ENCODE measurements around the gene SATB2.

Gene SATB2

GRCh38 chr2:199488772-199489400 is 31.1 kb upstream of the SATB2 start:
- no peak overlapping the region for H3K4me3 ChIP-seq (ENCODE audit: low read depth, low read length)
- peak; percentile 88 for TF ChIP-seq CTCF (IDR thresholded peaks at IDR 0.05; ENCODE audit: low read depth, low read length)

GRCh38 chr2:199485732-199486335 is 28.1 kb upstream of the SATB2 start:
- TF ChIP-seq CTCF (IDR thresholded peaks at IDR 0.05; ENCODE audit: low read depth, low read length), result peak; percentile 83

GRCh38 chr2:199484927-199485326 is 27.2 kb upstream of the SATB2 start:
- no peak overlapping the region for H3K4me3 ChIP-seq (ENCODE audit: low read depth, low read length)
- no peak; the same call in 1 of the 2 replicates for TF ChIP-seq CTCF (IDR thresholded peaks at IDR 0.05; ENCODE audit: low read depth, low read length)

More at GRCh38 chr2:199485732-199486335, 28.1 kb upstream of the SATB2 start:
- H3K4me3 ChIP-seq (ENCODE audit: low read depth, low read length), result no peak overlapping the region

- no peak for TF ChIP-seq CTCF (IDR thresholded peaks at IDR 0.05; ENCODE audit: low read depth, low read length)
- no peak overlapping the region for H3K4me3 ChIP-seq (ENCODE audit: low read depth, low read length)
Observed at GRCh38 chr2:199480966-199481365, 23.2 kb upstream of the SATB2 start.

- no peak overlapping the region for H3K4me3 ChIP-seq (ENCODE audit: low read depth, low read length)
- TF ChIP-seq CTCF (IDR thresholded peaks at IDR 0.05; ENCODE audit: low read depth, low read length), result no peak
Observed at GRCh38 chr2:199477277-199477834, 19.6 kb upstream of the SATB2 start.

GRCh38 chr2:199471443-199472057 is 13.8 kb upstream of the SATB2 start:
- peak; percentile 92 for TF ChIP-seq CTCF (IDR thresholded peaks at IDR 0.05; ENCODE audit: low read depth, low read length)
- peak overlapping the region; percentile 35 for H3K4me3 ChIP-seq (ENCODE audit: low read depth, low read length)

Measured in WI38 (cell line).